LNCAP (cell line): Measurements from ENCODE around the gene LSM11.

Experiments
- CTCF ChIP-seq: fragments of 450-650 bp; IDR thresholded peaks from 2 replicates; pipeline ENCODE4 v1.5.1; 2017; ENCODE audit warnings: mild to moderate bottlenecking

The LSM11 gene

GRCh38 chr5:157732596-157733262 lies 10.8 kb upstream of the LSM11 start:
- TF ChIP-seq CTCF = no peak

DNA sequence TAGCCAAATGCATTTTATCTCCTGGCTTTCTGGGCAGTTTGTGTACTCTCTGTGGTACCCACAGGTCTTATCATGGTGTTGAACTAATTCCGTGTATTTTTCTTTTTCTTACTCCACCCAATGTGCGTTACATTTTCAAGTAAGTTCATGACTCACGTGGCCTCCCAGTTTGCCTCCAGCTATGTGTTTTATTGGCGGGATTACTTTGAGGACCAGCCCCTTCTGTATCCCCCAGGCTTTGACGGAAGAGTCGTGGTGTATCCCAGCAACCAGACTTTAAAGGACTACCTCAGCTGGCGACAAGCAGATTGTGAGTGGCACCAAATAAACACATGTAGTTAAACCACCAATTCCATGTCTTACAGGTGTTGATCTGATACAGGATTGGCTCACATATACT lies 9.1 kb upstream of the LSM11 start:
- no peak for TF ChIP-seq CTCF

DNA sequence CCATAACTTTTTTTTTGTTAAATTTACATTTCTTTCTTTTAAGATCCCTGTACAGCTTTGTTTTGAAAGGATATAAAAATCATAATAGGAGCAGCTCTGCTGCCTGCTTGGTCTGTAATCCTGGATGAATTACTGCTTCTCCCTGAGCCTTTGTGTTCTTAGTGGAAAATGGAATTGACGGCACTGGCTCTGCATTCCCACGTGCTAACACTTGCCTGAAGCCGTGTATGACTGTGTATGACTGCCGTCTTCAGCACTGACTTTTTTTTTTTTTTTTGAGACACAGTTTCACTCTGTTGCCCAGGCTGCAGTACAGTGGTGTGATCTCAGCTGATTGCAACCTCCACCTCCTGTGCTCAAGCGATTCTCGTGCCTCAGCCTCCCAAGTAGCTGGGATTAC lies 7.5 kb upstream of the LSM11 start:
- TF ChIP-seq CTCF = no peak

- TF ChIP-seq CTCF = no peak
These were observed 3.9 kb upstream of the LSM11 start for GRCh38 chr5:157739388-157740228.

DNA sequence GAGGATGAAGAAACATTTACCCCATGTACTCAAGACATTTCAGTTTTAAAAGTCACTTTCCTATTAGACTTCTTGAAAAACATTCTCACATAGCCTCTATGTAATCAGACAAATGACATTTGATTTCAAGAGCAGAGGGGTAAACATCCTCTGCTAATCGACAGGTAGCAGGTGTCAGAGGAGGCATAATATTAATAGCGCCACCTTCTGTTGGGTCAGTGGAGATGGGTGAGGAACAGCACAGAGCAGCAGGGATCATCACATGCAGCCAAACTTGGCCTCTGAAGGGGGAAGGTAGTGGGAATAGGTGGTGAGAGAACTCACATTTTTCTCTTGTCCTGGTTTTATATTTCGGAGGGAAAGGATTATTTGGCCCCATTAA lies 3.3 kb upstream of the LSM11 start:
- TF ChIP-seq CTCF = peak; percentile 50; the same call in 1 of the 2 replicates

DNA sequence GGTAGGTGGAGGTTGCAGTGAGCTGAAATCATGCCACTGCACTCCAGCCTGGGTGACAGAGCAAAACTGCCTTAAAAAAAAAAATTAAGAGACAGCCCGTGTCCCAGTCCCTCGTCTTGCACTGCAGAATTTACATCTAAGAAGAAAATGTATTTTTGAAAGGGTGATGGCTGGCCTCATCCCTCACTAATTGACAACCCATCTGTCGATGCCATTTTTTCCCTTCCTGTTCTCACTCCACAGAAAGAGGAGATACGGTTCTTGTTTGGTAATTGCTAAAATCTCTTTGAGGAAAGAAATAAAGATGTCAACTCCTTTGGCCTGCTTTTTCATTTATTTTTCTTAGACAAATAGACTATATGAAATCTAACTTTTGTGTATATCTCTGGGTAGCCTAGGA lies 2.4 kb upstream of the LSM11 start:
- no peak for TF ChIP-seq CTCF

GRCh38 chr5:157744051-157745011 lies 819 bp downstream of the LSM11 start:
- TF ChIP-seq CTCF = no peak
